SK-N-SH (cell line): Measurements from ENCODE around the gene EIF1. TPM values are rescaled to one million over a fixed set of nuclear protein-coding genes. Genes with fewer than 3 reads are reported as not detected.

Experiments used
- CTCF ChIA-PET: fragments of 300-600, 350-600 bp; formaldehyde crosslinking; extraction: SDS; loops from one replicate; lab custom pipeline; 2021; lab: Yijun Ruan, JAX
- POLR2A ChIA-PET: fragments of 350-600 bp; sonication (Branson Sonifier 250); formaldehyde crosslinking; extraction: SDS; loops from one replicate; lab custom pipeline; 2020; ENCODE audit warnings: antibody characterized with exemption, inconsistent platforms; lab: Yijun Ruan, JAX
- DNase-seq: peaks from one replicate; pipeline ENCODE4 v3.0.0; 2012
- H2AFZ ChIP-seq: fragments of 200-600 bp; sonication (generic); 2 replicates; pipeline ENCODE4 v1.8.1; 2016; ENCODE audit warnings: antibody characterized with exemption, mild to moderate bottlenecking, low read depth
- H3F3A ChIP-seq: fragments of 200-600 bp; sonication (generic); replicated peaks from 2 replicates; pipeline ENCODE3; 2016; ENCODE audit warnings: antibody characterized with exemption, mild to moderate bottlenecking; ENCODE audit not compliant: insufficient read depth
- H3K27ac ChIP-seq, 2 experiments: fragments of 200-500 bp in 1 of 2; fragments of 200-600 bp in 1 of 2; sonication (Bioruptor generic) in 1 of 2; sonication (generic), shearing (Covaris generic) in 1 of 2; 2 replicates each; pipeline versions ENCODE4 v1.5.1 to v1.6.1; 2014 to 2016; ENCODE audit warnings: low read depth in 2 of 2, inconsistent platforms in 1 of 2, low read length in 1 of 2, mild to moderate bottlenecking in 1 of 2, mixed read lengths in 1 of 2
- H3K27me3 ChIP-seq: fragments of 200-600 bp; sonication (generic), shearing (Covaris generic); 2 replicates; pipeline ENCODE4 v1.6.1; 2016; ENCODE audit warnings: mixed run types; ENCODE audit not compliant: insufficient read depth
- H3K36me3 ChIP-seq, 2 experiments: fragments of 200-500 bp in 1 of 2; fragments of 200-600 bp in 1 of 2; sonication (Bioruptor generic) in 1 of 2; sonication (generic) in 1 of 2; replicated peaks in 1 of 2; 2 replicates each; pipeline versions ENCODE3 to v1.5.1; 2014 to 2016; ENCODE audit warnings: low read length in 1 of 2, mild to moderate bottlenecking in 1 of 2; ENCODE audit not compliant: insufficient read depth in 2 of 2, control insufficient read depth in 1 of 2
- H3K4me1 ChIP-seq, 2 experiments: fragments of 200-500 bp in 1 of 2; fragments of 200-600 bp in 1 of 2; sonication (Bioruptor generic) in 1 of 2; sonication (generic), shearing (Covaris generic) in 1 of 2; 2 replicates each; pipeline versions ENCODE4 v1.5.1 to v1.6.1; 2014 to 2016; ENCODE audit warnings: low read depth in 1 of 2, low read length in 1 of 2, mixed run types in 1 of 2; ENCODE audit not compliant: insufficient read depth in 2 of 2, control insufficient read depth in 1 of 2
- H3K4me2 ChIP-seq: fragments of 200-600 bp; sonication (generic), shearing (Covaris generic); 2 replicates; pipeline ENCODE4 v1.6.1; 2017; ENCODE audit warnings: mixed run types
- H3K4me3 ChIP-seq, 2 experiments: fragments of 200-500 bp in 1 of 2; fragments of 200-600 bp in 1 of 2; sonication (Bioruptor generic) in 1 of 2; sonication (generic), shearing (Covaris generic) in 1 of 2; 2 replicates each; pipeline versions ENCODE4 v1.5.1 to v1.8.1; 2014 to 2016; ENCODE audit warnings: low read depth in 2 of 2, inconsistent platforms in 1 of 2, low read length in 1 of 2, mild to moderate bottlenecking in 1 of 2, mixed read lengths in 1 of 2, moderate library complexity in 1 of 2
- H3K79me2 ChIP-seq: fragments of 200-600 bp; sonication (generic); 2 replicates; pipeline ENCODE4 v1.8.1; 2017; ENCODE audit warnings: mild to moderate bottlenecking; ENCODE audit not compliant: insufficient read depth
- H3K9ac ChIP-seq: fragments of 200-600 bp; sonication (generic); 2 replicates; pipeline ENCODE4 v1.6.1; 2017; ENCODE audit warnings: mixed run types
- H3K9me2 ChIP-seq: fragments of 200-600 bp; sonication (generic); 2 replicates; pipeline ENCODE4 v1.6.1; 2017; ENCODE audit warnings: mixed run types
- H3K9me3 ChIP-seq: fragments of 200-600 bp; sonication (generic); 2 replicates; pipeline ENCODE4 v1.6.1; 2017; ENCODE audit warnings: mixed run types, mild to moderate bottlenecking, moderate library complexity
- H4K20me1 ChIP-seq: fragments of 200-600 bp; sonication (generic); 2 replicates; pipeline ENCODE4 v1.6.1; 2017; ENCODE audit warnings: mild to moderate bottlenecking, mixed run types; ENCODE audit not compliant: insufficient read depth
- EZH2phosphoT487 ChIP-seq: fragments of 200-600 bp; sonication (generic); IDR thresholded peaks from 2 replicates; pipeline ENCODE4 v1.6.1; 2017; ENCODE audit warnings: low read depth, mixed run types, mild to moderate bottlenecking, antibody characterized with exemption, moderate library complexity, borderline replicate concordance
- FOSL2 ChIP-seq: IDR thresholded peaks from 2 replicates; pipeline ENCODE4 v1.4.0; 2012; ENCODE audit warnings: low read depth, mild to moderate bottlenecking, moderate library complexity, borderline replicate concordance
- FOXM1 ChIP-seq: IDR thresholded peaks from 2 replicates; pipeline ENCODE4 v1.4.0; 2012; ENCODE audit warnings: low read depth, mild to moderate bottlenecking
- GABPA ChIP-seq: IDR thresholded peaks from 2 replicates; pipeline ENCODE4 v1.4.0; 2012; ENCODE audit warnings: low read depth, mild to moderate bottlenecking
- MEF2A ChIP-seq: IDR thresholded peaks from 2 replicates; pipeline ENCODE4 v1.4.0; 2012; ENCODE audit warnings: low read depth, borderline replicate concordance
- NRF1 ChIP-seq: IDR thresholded peaks from 2 replicates; pipeline ENCODE4 v1.6.1; 2012; ENCODE audit warnings: low read depth, mild to moderate bottlenecking, low read length
- RAD21 ChIP-seq: IDR thresholded peaks from 2 replicates; pipeline ENCODE4 v1.6.1; 2012; ENCODE audit warnings: mild to moderate bottlenecking, low read length
- RCOR1 ChIP-seq: fragments of 150-350 bp; IDR thresholded peaks from 2 replicates; pipeline ENCODE4 v1.6.1; 2017; ENCODE audit warnings: antibody characterized with exemption, low read length
- RFX5 ChIP-seq: IDR thresholded peaks from 2 replicates; pipeline ENCODE4 v1.6.1; 2012; ENCODE audit warnings: mild to moderate bottlenecking, improper control_type of control experiment, low read length
- SIN3A ChIP-seq: IDR thresholded peaks from 2 replicates; pipeline ENCODE4 v1.6.1; 2012; ENCODE audit warnings: low read depth, mild to moderate bottlenecking, low read length, moderate library complexity, borderline replicate concordance
- SMC3 ChIP-seq: IDR thresholded peaks from 2 replicates; pipeline ENCODE4 v1.6.1; 2012; ENCODE audit warnings: low read depth, low read length, improper control_type of control experiment
- TAF1 ChIP-seq: IDR thresholded peaks from 2 replicates; pipeline ENCODE4 v1.6.1; 2012; ENCODE audit warnings: low read depth, mild to moderate bottlenecking, low read length, moderate library complexity, borderline replicate concordance
- WGBS: methylation state at CpG from one replicate; pipeline ENCODE4 v1.1.6; 2017; ENCODE audit warnings: low lambda C conversion rate; 5-methylcytosine and 5-hydroxymethylcytosine counted together
- polyA plus RNA-seq, 3 experiments: library from polyadenylated mRNA; depleted of rRNA; stranded (reverse); fragments of >200 nt; gene quantifications; 2 replicates each; pipeline ENCODE4 v1.2.3, GENCODE V29; 2012
- TF ChIP-seq, protein P1 (sequence below): fragments of 150-350 bp; IDR thresholded peaks from 2 replicates; pipeline ENCODE4 v1.6.1; 2016; ENCODE audit warnings: mild to moderate bottlenecking, low read depth, low read length
- TF ChIP-seq, protein P2 (sequence below): fragments of 200-600 bp; sonication (generic); IDR thresholded peaks from 2 replicates; pipeline ENCODE4 v1.6.1; 2017; ENCODE audit warnings: antibody characterized with exemption, mild to moderate bottlenecking, moderate library complexity
- TF ChIP-seq, protein P3 (sequence below): fragments of 150-350 bp; IDR thresholded peaks from 2 replicates; pipeline ENCODE4 v1.6.1; 2017; ENCODE audit warnings: antibody characterized with exemption, low read length, low read depth, borderline replicate concordance

Gene EIF1
- polyA plus RNA-seq, 1 of the 3 experiments (the other 2 are of a cell fraction): 300 TPM

DNA sequence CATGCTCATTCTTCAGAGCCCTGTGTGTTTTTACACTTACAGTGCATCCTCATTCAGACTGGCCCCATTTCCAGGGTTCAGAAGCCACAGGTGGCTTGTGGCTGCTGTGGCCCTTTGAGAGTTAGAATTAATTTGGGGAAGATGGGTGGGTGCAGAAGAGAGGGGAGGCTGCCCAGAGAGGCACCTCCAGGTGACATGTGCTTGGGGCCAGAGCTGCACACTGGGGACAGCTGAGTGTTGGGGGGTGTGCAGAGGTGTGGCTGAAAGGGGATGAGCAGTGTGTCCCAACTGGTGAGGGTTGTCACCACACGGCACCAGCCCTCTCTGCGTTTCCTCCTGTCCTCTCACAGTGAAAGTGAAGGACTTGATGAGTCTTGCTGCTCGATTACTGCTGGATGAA, 6.9 kb upstream of the EIF1 start (continued):
- no peak for TF ChIP-seq EZH2phosphoT487
- no peak for TF ChIP-seq FOSL2
- no peak for TF ChIP-seq SIN3A

DNA sequence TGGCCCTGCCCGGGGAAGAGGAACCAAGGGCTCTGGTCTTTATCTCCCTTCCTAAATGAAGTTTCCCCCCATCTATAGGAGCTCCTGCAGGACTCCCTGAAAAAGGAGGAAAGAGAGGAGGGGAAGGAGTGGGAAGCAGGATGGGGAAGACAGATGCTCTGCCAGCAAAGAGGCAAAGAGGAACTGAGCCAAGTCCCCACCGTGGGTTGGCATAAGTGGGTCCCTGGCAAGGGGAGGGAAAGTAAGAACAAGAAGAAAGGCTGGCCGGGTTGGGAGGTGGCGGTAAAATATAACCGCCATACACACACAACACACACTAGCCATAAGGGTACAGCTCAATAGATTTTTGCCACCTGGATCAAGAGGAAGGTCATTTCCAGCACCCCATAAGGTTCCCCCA, 6.1 kb upstream of the EIF1 start:
- TF ChIP-seq RCOR1 (no peak), TAF1 (no peak), RFX5 (no peak), SMC3 (no peak), GABPA (no peak), NRF1 (no peak), FOSL2 (no peak), FOXM1 (no peak), EZH2phosphoT487 (no peak), MEF2A (no peak), RAD21 (no peak)
- TF ChIP-seq, protein P1, sequence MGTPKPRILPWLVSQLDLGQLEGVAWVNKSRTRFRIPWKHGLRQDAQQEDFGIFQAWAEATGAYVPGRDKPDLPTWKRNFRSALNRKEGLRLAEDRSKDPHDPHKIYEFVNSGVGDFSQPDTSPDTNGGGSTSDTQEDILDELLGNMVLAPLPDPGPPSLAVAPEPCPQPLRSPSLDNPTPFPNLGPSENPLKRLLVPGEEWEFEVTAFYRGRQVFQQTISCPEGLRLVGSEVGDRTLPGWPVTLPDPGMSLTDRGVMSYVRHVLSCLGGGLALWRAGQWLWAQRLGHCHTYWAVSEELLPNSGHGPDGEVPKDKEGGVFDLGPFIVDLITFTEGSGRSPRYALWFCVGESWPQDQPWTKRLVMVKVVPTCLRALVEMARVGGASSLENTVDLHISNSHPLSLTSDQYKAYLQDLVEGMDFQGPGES: no peak
- TF ChIP-seq, protein P2, sequence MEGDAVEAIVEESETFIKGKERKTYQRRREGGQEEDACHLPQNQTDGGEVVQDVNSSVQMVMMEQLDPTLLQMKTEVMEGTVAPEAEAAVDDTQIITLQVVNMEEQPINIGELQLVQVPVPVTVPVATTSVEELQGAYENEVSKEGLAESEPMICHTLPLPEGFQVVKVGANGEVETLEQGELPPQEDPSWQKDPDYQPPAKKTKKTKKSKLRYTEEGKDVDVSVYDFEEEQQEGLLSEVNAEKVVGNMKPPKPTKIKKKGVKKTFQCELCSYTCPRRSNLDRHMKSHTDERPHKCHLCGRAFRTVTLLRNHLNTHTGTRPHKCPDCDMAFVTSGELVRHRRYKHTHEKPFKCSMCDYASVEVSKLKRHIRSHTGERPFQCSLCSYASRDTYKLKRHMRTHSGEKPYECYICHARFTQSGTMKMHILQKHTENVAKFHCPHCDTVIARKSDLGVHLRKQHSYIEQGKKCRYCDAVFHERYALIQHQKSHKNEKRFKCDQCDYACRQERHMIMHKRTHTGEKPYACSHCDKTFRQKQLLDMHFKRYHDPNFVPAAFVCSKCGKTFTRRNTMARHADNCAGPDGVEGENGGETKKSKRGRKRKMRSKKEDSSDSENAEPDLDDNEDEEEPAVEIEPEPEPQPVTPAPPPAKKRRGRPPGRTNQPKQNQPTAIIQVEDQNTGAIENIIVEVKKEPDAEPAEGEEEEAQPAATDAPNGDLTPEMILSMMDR: no peak
- TF ChIP-seq, protein P3, sequence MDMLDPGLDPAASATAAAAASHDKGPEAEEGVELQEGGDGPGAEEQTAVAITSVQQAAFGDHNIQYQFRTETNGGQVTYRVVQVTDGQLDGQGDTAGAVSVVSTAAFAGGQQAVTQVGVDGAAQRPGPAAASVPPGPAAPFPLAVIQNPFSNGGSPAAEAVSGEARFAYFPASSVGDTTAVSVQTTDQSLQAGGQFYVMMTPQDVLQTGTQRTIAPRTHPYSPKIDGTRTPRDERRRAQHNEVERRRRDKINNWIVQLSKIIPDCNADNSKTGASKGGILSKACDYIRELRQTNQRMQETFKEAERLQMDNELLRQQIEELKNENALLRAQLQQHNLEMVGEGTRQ: no peak
- no peaks in the 10 kb centered on the region for H3K36me3 ChIP-seq

More for the DNA sequence above, 6.1 kb upstream of the EIF1 start:
- no peaks in the 10 kb centered on the region for H3K79me2 ChIP-seq
- H3K4me2 ChIP-seq: no peak overlapping the region
- ChIA-PET POLR2A (no interaction called here), CTCF (interaction anchor here (1.0 to 18.0 kb wide), 4 partner anchors 13 to 134 kb away, joined by 3 to 235 read pairs (median 7); no protein-coding TSS in a partner anchor)
- no peaks in the 10 kb centered on the region for H3K9me2 ChIP-seq
- H4K20me1 ChIP-seq: no peaks in the 10 kb centered on the region
- no peak overlapping the region for H3K4me3 ChIP-seq
- no peak overlapping the region for H3K9ac ChIP-seq
- H3K27ac ChIP-seq: no peak overlapping the region
- WGBS: 80% methylated on average over 5 of the region's 5 CpGs
- peaks cover 0 to 15% of the 10 kb centered on the region in 2 experiments; a peak in 1 of 4 replicates for H3K4me1 ChIP-seq
- no peaks in the 10 kb centered on the region for H3K9me3 ChIP-seq
- no peaks in the 10 kb centered on the region for H3F3A ChIP-seq
- DNase-seq: no peak
- H3K27me3 ChIP-seq: no peaks in the 10 kb centered on the region
- H2AFZ ChIP-seq: no peak overlapping the region
